ENCODE measurements around the gene SNAPC1.

- no peak for TF ChIP-seq CTCF (IDR thresholded peaks at IDR 0.05; ENCODE audit: low read length)
- TF ChIP-seq EZH2 (IDR thresholded peaks at IDR 0.05; ENCODE audit: borderline replicate concordance, low read length), result no peak
These were observed 70.6 kb downstream of the SNAPC1 start for GRCh38 chr14:61832783-61833182.

Data from OCI-LY1 (cell line).